ENCODE measurements around the gene ABCF1. TPM values are rescaled to one million over a fixed set of nuclear protein-coding genes. Genes with fewer than 3 reads are reported as not detected.

ABCF1 gene
- total RNA-seq, 1 experiment from 2014 or later = 63.9 TPM

- CTCF ChIA-PET = interaction anchor here (1.3 kb wide), 1 partner anchor 26 kb away, joined by 6 read pairs; no protein-coding TSS in a partner anchor
- H3K27ac Mint-ChIP-seq (ENCODE audit: low read depth, unreplicated experiment) = peak overlapping the region; percentile 99
- peaks cover 45% of the 10 kb centered on the region for H3K4me1 Mint-ChIP-seq (ENCODE audit: insufficient read depth, unreplicated experiment)
- no peak for DNase-seq (ENCODE audit: unreplicated experiment)
- no peak for TF ChIP-seq CTCF (IDR thresholded peaks at IDR 0.05; ENCODE audit: unreplicated experiment)
- POLR2A ChIA-PET = interaction anchor here (0.6 to 3.3 kb wide), 17 partner anchors 10 to 243 kb away, joined by 3 to 125 read pairs (median 5); partner anchors contain the start of genes DHX16, GNL1, MRPS18B and NRM
- no peaks in the 10 kb centered on the region for H3K27me3 Mint-ChIP-seq (ENCODE audit: insufficient read depth, unreplicated experiment)
- H3K4me3 Mint-ChIP-seq (ENCODE audit: unreplicated experiment) = peak overlapping the region; percentile 92
- intact Hi-C loops (cut with micrococcal nuclease) = loop anchor here (1.0 kb wide), 1 partner anchor 15 kb away; the partner anchor contains the start of gene GNL1
- TSS peak; percentile 77 for BruUV-seq (replicated peaks)
- no peaks in the 10 kb centered on the region for H3K9me3 Mint-ChIP-seq (ENCODE audit: unreplicated experiment)
- H3K36me3 Mint-ChIP-seq (ENCODE audit: insufficient read depth, unreplicated experiment) = peaks cover 24% of the 10 kb centered on the region
Measured at GRCh38 chr6:30571762-30572082, 480 bp downstream of the ABCF1 start.

GRCh38 chr6:30572148-30572547 lies 906 bp downstream of the ABCF1 start:
- peaks cover 24% of the 10 kb centered on the region for H3K36me3 Mint-ChIP-seq (ENCODE audit: insufficient read depth, unreplicated experiment)
- BruUV-seq (replicated peaks) = no TSS peak
- DNase-seq (ENCODE audit: unreplicated experiment) = no peak
- peak overlapping the region; percentile 92 for H3K4me3 Mint-ChIP-seq (ENCODE audit: unreplicated experiment)
- H3K27me3 Mint-ChIP-seq (ENCODE audit: insufficient read depth, unreplicated experiment) = no peaks in the 10 kb centered on the region
- POLR2A ChIA-PET = interaction anchor here (0.6 to 0.7 kb wide), 2 partner anchors 14 to 31 kb away, joined by 3 read pairs; no protein-coding TSS in a partner anchor
- no peaks in the 10 kb centered on the region for H3K9me3 Mint-ChIP-seq (ENCODE audit: unreplicated experiment)
- H3K27ac Mint-ChIP-seq (ENCODE audit: low read depth, unreplicated experiment) = peak overlapping the region; percentile 99
- TF ChIP-seq CTCF (IDR thresholded peaks at IDR 0.05; ENCODE audit: unreplicated experiment) = no peak
- peaks cover 50% of the 10 kb centered on the region for H3K4me1 Mint-ChIP-seq (ENCODE audit: insufficient read depth, unreplicated experiment)
- CTCF ChIA-PET = no interaction called here
- intact Hi-C loops (cut with micrococcal nuclease) = no loop called here

- Mint-ChIP-seq H3K36me3 (ENCODE audit: insufficient read depth, unreplicated experiment) (peaks cover 30% of the 10 kb centered on the region), H3K27ac (ENCODE audit: low read depth, unreplicated experiment) (peak overlapping the region; percentile 59), H3K27me3 (ENCODE audit: insufficient read depth, unreplicated experiment) (no peaks in the 10 kb centered on the region), H3K4me1 (ENCODE audit: insufficient read depth, unreplicated experiment) (peaks cover 49% of the 10 kb centered on the region), H3K4me3 (ENCODE audit: unreplicated experiment) (peak overlapping the region; percentile 92), H3K9me3 (ENCODE audit: unreplicated experiment) (no peaks in the 10 kb centered on the region)
- intact Hi-C loops (cut with micrococcal nuclease) = no loop called here
- no peak for DNase-seq (ENCODE audit: unreplicated experiment)
- ChIA-PET CTCF (no interaction called here), POLR2A (interaction anchor here (0.8 kb wide), 1 partner anchor 26 kb away, joined by 3 read pairs; no protein-coding TSS in a partner anchor)
- no TSS peak for BruUV-seq (replicated peaks)
- no peak for TF ChIP-seq CTCF (IDR thresholded peaks at IDR 0.05; ENCODE audit: unreplicated experiment)
Measured at GRCh38 chr6:30573113-30573512, 1.9 kb downstream of the ABCF1 start.

- no peak overlapping the region for H3K27ac Mint-ChIP-seq (ENCODE audit: low read depth, unreplicated experiment)
- ChIA-PET CTCF (interaction anchor here (1.2 kb wide), 1 partner anchor 153 kb away, joined by 7 read pairs; no protein-coding TSS in a partner anchor), POLR2A (interaction anchor here (1.0 to 1.5 kb wide), 3 partner anchors 9 to 40 kb away, joined by 3 to 9 read pairs (median 3); partner anchors contain the start of gene MRPS18B)
- TF ChIP-seq CTCF (IDR thresholded peaks at IDR 0.05; ENCODE audit: unreplicated experiment) = no peak
- intact Hi-C loops (cut with micrococcal nuclease) = no loop called here
- peaks cover 73% of the 10 kb centered on the region for H3K36me3 Mint-ChIP-seq (ENCODE audit: insufficient read depth, unreplicated experiment)
- DNase-seq (ENCODE audit: unreplicated experiment) = no peak
- no peaks in the 10 kb centered on the region for H3K27me3 Mint-ChIP-seq (ENCODE audit: insufficient read depth, unreplicated experiment)
- H3K9me3 Mint-ChIP-seq (ENCODE audit: unreplicated experiment) = no peaks in the 10 kb centered on the region
- H3K4me3 Mint-ChIP-seq (ENCODE audit: unreplicated experiment) = no peak overlapping the region
- H3K4me1 Mint-ChIP-seq (ENCODE audit: insufficient read depth, unreplicated experiment) = peaks cover 18% of the 10 kb centered on the region
- BruUV-seq (replicated peaks) = no TSS peak
Measured at GRCh38 chr6:30578051-30578450, 6.8 kb downstream of the ABCF1 start.

Measured in MCF 10A (cell line).